ENCODE measurements around the gene WDR81.

Gene WDR81

DNA sequence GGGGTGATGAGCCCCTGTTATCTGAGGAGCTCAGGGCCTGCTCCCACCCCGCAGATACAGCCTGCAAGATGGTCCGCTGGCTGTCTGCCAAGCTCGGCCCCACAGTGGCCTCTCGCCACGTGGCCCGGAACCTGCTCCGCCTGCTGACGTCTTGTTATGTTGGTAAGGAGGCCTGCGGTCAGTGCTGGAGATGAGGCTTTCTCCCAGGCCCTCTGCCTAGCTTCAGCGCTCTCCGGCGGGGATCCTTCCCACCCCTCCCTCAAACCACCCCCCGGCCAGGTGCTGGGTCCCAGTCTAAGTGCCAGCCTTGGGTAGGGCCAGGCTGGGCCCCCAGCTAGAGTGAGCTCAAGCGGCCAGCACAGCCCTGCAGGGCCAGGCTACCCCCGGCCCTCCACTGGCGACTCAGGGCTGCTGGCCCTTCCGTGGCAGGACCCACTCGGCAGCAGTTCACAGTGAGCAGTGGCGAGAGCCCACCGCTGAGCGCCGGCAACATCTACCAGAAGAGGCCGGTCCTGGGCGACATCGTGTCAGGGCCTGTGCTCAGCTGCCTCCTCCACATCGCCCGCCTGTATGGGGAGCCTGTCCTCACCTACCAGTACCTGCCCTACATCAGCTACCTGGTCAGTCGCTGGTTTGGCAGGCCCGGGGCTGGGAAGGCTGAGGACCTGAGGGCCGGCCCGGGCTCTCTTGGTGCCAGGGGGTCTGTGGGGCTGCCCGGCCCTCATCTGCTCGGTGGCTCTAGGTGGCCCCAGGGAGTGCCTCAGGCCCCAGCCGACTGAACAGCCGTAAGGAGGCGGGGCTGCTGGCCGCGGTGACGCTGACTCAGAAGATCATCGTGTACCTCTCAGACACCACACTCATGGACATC lies 6.1 kb downstream of the WDR81 start:
- no peaks in the 10 kb centered on the region for H4K20me1 ChIP-seq (ENCODE audit: insufficient read depth, low read length)
- no peak overlapping the region for H2AFZ ChIP-seq (ENCODE audit: low read depth, low read length)
- no peaks in the 10 kb centered on the region for H3K9me3 ChIP-seq (ENCODE audit: insufficient read depth, low read length)
- TF ChIP-seq, protein P1, sequence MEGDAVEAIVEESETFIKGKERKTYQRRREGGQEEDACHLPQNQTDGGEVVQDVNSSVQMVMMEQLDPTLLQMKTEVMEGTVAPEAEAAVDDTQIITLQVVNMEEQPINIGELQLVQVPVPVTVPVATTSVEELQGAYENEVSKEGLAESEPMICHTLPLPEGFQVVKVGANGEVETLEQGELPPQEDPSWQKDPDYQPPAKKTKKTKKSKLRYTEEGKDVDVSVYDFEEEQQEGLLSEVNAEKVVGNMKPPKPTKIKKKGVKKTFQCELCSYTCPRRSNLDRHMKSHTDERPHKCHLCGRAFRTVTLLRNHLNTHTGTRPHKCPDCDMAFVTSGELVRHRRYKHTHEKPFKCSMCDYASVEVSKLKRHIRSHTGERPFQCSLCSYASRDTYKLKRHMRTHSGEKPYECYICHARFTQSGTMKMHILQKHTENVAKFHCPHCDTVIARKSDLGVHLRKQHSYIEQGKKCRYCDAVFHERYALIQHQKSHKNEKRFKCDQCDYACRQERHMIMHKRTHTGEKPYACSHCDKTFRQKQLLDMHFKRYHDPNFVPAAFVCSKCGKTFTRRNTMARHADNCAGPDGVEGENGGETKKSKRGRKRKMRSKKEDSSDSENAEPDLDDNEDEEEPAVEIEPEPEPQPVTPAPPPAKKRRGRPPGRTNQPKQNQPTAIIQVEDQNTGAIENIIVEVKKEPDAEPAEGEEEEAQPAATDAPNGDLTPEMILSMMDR (IDR thresholded peaks at IDR 0.05; ENCODE audit: low read depth, low read length): no peak
- TF ChIP-seq EZH2phosphoT487 (IDR thresholded peaks at IDR 0.05; ENCODE audit: low read depth): no peak
- no peak overlapping the region for H3K9ac ChIP-seq (ENCODE audit: low read length)
- H3K4me3 ChIP-seq (ENCODE audit: low read length): no peak overlapping the region
- peaks cover 19% of the 10 kb centered on the region for H3K36me3 ChIP-seq (replicated peaks; ENCODE audit: low read depth, low read length)
- H3K4me1 ChIP-seq (ENCODE audit: low read length): peaks cover 16% of the 10 kb centered on the region
- H3K4me2 ChIP-seq (ENCODE audit: low read length): no peak overlapping the region
- no peak overlapping the region for H3K27ac ChIP-seq (ENCODE audit: low read length)
- no peaks in the 10 kb centered on the region for H3K27me3 ChIP-seq (ENCODE audit: low read depth, low read length)
- peaks cover 28% of the 10 kb centered on the region for H3K79me2 ChIP-seq (ENCODE audit: low read length)

- Histone ChIP-seq H3K4me1 (ENCODE audit: low read length) (peaks cover 10% of the 10 kb centered on the region), H3K27ac (ENCODE audit: low read length) (no peak overlapping the region), H3K9ac (ENCODE audit: low read length) (no peak overlapping the region), H3K4me2 (ENCODE audit: low read length) (no peak overlapping the region), H4K20me1 (ENCODE audit: insufficient read depth, low read length) (no peaks in the 10 kb centered on the region), H3K79me2 (ENCODE audit: low read length) (peaks cover 23% of the 10 kb centered on the region), H3K36me3 (replicated peaks; ENCODE audit: low read depth, low read length) (peaks cover 15% of the 10 kb centered on the region), H3K27me3 (ENCODE audit: low read depth, low read length) (no peaks in the 10 kb centered on the region), H3K4me3 (ENCODE audit: low read length) (no peak overlapping the region), H3K9me3 (ENCODE audit: insufficient read depth, low read length) (no peaks in the 10 kb centered on the region), H2AFZ (ENCODE audit: low read depth, low read length) (no peak overlapping the region)
- TF ChIP-seq EZH2phosphoT487 (IDR thresholded peaks at IDR 0.05; ENCODE audit: low read depth): no peak
Observed at GRCh38 chr17:1731194-1731506, 6.6 kb downstream of the WDR81 start.

DNA sequence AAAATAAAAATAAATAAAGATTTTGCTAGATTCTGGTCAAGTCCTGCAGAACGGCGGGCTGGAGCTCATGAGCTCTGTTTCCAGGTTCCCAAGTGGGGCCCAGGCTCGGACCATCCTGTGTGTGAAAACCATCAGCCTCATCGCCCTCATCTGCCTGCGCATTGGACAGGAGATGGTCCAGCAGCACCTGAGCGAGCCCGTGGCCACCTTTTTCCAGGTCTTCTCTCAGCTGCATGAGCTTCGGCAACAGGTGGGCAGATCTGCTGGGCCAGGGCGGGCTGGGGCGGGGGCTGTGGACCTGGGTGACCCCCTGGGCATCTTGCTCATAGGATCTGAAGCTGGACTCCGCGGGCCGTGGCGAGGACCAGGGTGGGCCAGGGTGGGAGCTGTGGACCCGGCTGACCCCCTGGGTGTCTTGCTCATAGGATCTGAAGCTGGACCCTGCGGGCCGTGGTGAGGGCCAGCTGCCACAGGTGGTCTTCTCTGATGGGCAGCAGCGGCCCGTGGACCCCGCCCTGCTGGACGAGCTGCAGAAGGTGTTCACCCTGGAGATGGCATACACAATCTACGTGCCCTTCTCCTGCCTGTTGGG lies 7.8 kb downstream of the WDR81 start:
- no peak overlapping the region for H3K27ac ChIP-seq (ENCODE audit: low read length)
- H3K4me2 ChIP-seq (ENCODE audit: low read length): no peak overlapping the region
- no peak overlapping the region for H3K4me3 ChIP-seq (ENCODE audit: low read length)
- H3K9me3 ChIP-seq (ENCODE audit: insufficient read depth, low read length): no peaks in the 10 kb centered on the region
- peaks cover 11% of the 10 kb centered on the region for H3K79me2 ChIP-seq (ENCODE audit: low read length)
- peaks cover 8% of the 10 kb centered on the region for H3K36me3 ChIP-seq (replicated peaks; ENCODE audit: low read depth, low read length)
- no peaks in the 10 kb centered on the region for H3K4me1 ChIP-seq (ENCODE audit: low read length)
- no peaks in the 10 kb centered on the region for H4K20me1 ChIP-seq (ENCODE audit: insufficient read depth, low read length)
- no peak overlapping the region for H3K9ac ChIP-seq (ENCODE audit: low read length)
- TF ChIP-seq, protein P1 (IDR thresholded peaks at IDR 0.05; ENCODE audit: low read depth, low read length): no peak
- no peak for TF ChIP-seq EZH2phosphoT487 (IDR thresholded peaks at IDR 0.05; ENCODE audit: low read depth)
- no peak overlapping the region for H2AFZ ChIP-seq (ENCODE audit: low read depth, low read length)
- H3K27me3 ChIP-seq (ENCODE audit: low read depth, low read length): no peaks in the 10 kb centered on the region

DNA sequence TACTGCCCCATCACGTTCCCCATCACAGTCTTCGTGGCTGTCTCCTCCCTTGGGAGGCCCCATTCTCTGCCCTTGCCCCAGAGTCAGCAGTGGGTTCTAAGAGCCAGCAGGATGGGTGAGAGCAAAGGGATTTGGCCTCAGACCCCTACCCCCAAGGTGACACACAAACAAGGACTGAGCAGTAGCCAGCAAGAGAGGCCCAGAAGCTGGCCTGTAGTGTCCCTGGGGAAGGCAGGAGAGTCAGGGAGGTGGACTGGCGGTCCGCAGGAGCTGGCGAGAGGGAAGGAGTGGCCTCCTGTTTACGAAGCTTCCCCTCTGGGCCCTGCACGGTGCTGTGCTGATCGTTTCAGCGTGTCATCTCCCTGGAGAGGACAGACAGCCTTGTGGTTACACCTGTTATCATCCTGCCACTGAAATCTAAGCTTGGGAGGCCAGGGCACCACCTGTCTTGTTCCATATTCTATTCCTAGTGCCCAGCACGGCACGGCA lies 8.4 kb downstream of the WDR81 start:
- Histone ChIP-seq H3K79me2 (ENCODE audit: low read length) (peaks cover 6% of the 10 kb centered on the region), H3K4me2 (ENCODE audit: low read length) (no peak overlapping the region), H3K27ac (ENCODE audit: low read length) (no peak overlapping the region), H3K9me3 (ENCODE audit: insufficient read depth, low read length) (no peaks in the 10 kb centered on the region), H3K9ac (ENCODE audit: low read length) (no peak overlapping the region), H3K4me3 (ENCODE audit: low read length) (no peak overlapping the region), H4K20me1 (ENCODE audit: insufficient read depth, low read length) (no peaks in the 10 kb centered on the region), H3K36me3 (replicated peaks; ENCODE audit: low read depth, low read length) (peaks cover 9% of the 10 kb centered on the region), H3K4me1 (ENCODE audit: low read length) (no peaks in the 10 kb centered on the region), H3K27me3 (ENCODE audit: low read depth, low read length) (no peaks in the 10 kb centered on the region), H2AFZ (ENCODE audit: low read depth, low read length) (no peak overlapping the region)
- TF ChIP-seq EZH2phosphoT487 (IDR thresholded peaks at IDR 0.05; ENCODE audit: low read depth): no peak
- TF ChIP-seq, protein P1 (IDR thresholded peaks at IDR 0.05; ENCODE audit: low read depth, low read length): no peak

Measured in OCI-LY3 (cell line).